ENCODE measurements around the gene TPI1.

Gene TPI1

DNA sequence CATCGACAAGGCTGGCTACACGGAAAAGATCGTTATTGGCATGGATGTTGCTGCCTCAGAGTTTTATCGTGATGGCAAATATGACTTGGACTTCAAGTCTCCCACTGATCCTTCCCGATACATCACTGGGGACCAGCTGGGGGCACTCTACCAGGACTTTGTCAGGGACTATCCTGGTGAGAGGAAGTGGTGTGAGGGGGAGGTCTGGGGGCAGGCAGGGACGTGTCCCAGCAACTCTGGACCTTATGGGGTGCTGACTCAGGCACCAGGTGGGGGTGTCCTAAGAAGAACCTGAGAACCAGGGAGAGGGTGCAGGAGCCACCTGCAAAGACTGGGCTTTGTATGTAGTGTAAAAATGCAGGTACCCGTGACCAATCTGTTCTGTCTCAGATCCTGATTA is 52.3 kb downstream of the TPI1 start:
- DNase-seq (ENCODE audit: low read depth, low spot score): no peak
